GM18526 (cell line): ENCODE measurements around the gene GLRX.

Source experiments
- POLR2A ChIP-seq: IDR thresholded peaks from 3 replicates; pipeline ENCODE4 v1.6.1; 2011; ENCODE audit not compliant: insufficient read length; ENCODE audit errors: extremely low read depth

GLRX gene

GRCh38 chr5:95821110-95822021, 1.2 kb downstream of the GLRX start:
- no peak for TF ChIP-seq POLR2A

GRCh38 chr5:95818181-95819147, 4.1 kb downstream of the GLRX start:
- TF ChIP-seq POLR2A = no peak

GRCh38 chr5:95817430-95817829, 5.1 kb downstream of the GLRX start:
- TF ChIP-seq POLR2A = no peak

GRCh38 chr5:95816776-95817175, 5.8 kb downstream of the GLRX start:
- TF ChIP-seq POLR2A = no peak

- no peak for TF ChIP-seq POLR2A
Observed at GRCh38 chr5:95816341-95816740, 6.2 kb downstream of the GLRX start.

- no peak for TF ChIP-seq POLR2A
Observed at GRCh38 chr5:95815155-95815729, 7.3 kb downstream of the GLRX start.

GRCh38 chr5:95812074-95812471, 10.5 kb downstream of the GLRX start:
- no peak for TF ChIP-seq POLR2A

- no peak for TF ChIP-seq POLR2A
Observed at GRCh38 chr5:95810305-95811125, 12.0 kb downstream of the GLRX start.

GRCh38 chr5:95809414-95809960, 13.0 kb downstream of the GLRX start:
- no peak for TF ChIP-seq POLR2A

GRCh38 chr5:95808686-95809413, 13.7 kb downstream of the GLRX start:
- TF ChIP-seq POLR2A = peak; percentile 28

- TF ChIP-seq POLR2A = no peak
Observed at GRCh38 chr5:95808013-95808685, 14.4 kb downstream of the GLRX start.

GRCh38 chr5:95806687-95807086, 15.8 kb downstream of the GLRX start:
- no peak for TF ChIP-seq POLR2A

- TF ChIP-seq POLR2A = no peak
Observed at GRCh38 chr5:95804736-95805539, 17.6 kb downstream of the GLRX start.
